GM19023 (cell line): ENCODE results near the gene MBD5.

Experiments
- ATAC-seq: cut with Tn5 transposase; IDR thresholded peaks from one replicate; pipeline ENCODE4 v1.9.1; 2021; ENCODE audit warnings: mild to moderate bottlenecking, moderate library complexity; ENCODE audit not compliant: unreplicated experiment

Gene MBD5

GRCh38 chr2:148298196-148298595, 277.3 kb downstream of the MBD5 start:
- ATAC-seq: no peak

- no peak for ATAC-seq
These were observed 278.7 kb downstream of the MBD5 start for GRCh38 chr2:148299616-148300015.

- no peak for ATAC-seq
These were observed 279.7 kb downstream of the MBD5 start for GRCh38 chr2:148300544-148300943.

- no peak for ATAC-seq
These were observed 280.5 kb downstream of the MBD5 start for GRCh38 chr2:148301362-148301761.

GRCh38 chr2:148302526-148302925, 281.6 kb downstream of the MBD5 start:
- ATAC-seq: no peak

GRCh38 chr2:148303161-148303560, 282.3 kb downstream of the MBD5 start:
- no peak for ATAC-seq

- ATAC-seq: no peak
These were observed 284.6 kb downstream of the MBD5 start for GRCh38 chr2:148305476-148305875.

- no peak for ATAC-seq
These were observed 285.1 kb downstream of the MBD5 start for GRCh38 chr2:148306027-148306426.

- no peak for ATAC-seq
These were observed 296.7 kb downstream of the MBD5 start for GRCh38 chr2:148317598-148317997.

GRCh38 chr2:148338541-148338940, 317.6 kb downstream of the MBD5 start:
- no peak for ATAC-seq

GRCh38 chr2:148342086-148342485, 321.2 kb downstream of the MBD5 start:
- no peak for ATAC-seq

- ATAC-seq: no peak
These were observed 329.3 kb downstream of the MBD5 start for GRCh38 chr2:148350199-148350598.

GRCh38 chr2:148351437-148352143, 330.7 kb downstream of the MBD5 start:
- no peak for ATAC-seq

GRCh38 chr2:148358375-148358774, 337.5 kb downstream of the MBD5 start:
- no peak for ATAC-seq

- no peak for ATAC-seq
These were observed 339.8 kb downstream of the MBD5 start for GRCh38 chr2:148360662-148361061.

- no peak for ATAC-seq
These were observed 341.4 kb downstream of the MBD5 start for GRCh38 chr2:148362144-148362796.

GRCh38 chr2:148375214-148375613, 354.3 kb downstream of the MBD5 start:
- ATAC-seq: no peak

GRCh38 chr2:148391324-148391723, 370.4 kb downstream of the MBD5 start:
- no peak for ATAC-seq

- no peak for ATAC-seq
These were observed 381.9 kb downstream of the MBD5 start for GRCh38 chr2:148402786-148403185.

GRCh38 chr2:148410899-148411298, 390.0 kb downstream of the MBD5 start:
- no peak for ATAC-seq

GRCh38 chr2:148416248-148416647, 395.4 kb downstream of the MBD5 start:
- ATAC-seq: no peak

GRCh38 chr2:148430101-148430500, 409.2 kb downstream of the MBD5 start:
- no peak for ATAC-seq

- no peak for ATAC-seq
These were observed 427.0 kb downstream of the MBD5 start for GRCh38 chr2:148447877-148448276.
